HepG2 (cell line): Measurements from ENCODE around the gene SDC1. TPM values are rescaled to one million over a fixed set of nuclear protein-coding genes. Genes with fewer than 3 reads are reported as not detected.

ENCODE experiments used
- AHR ChIP-seq: IDR thresholded peaks from 2 replicates; pipeline ENCODE4 v1.6.1; 2018; ENCODE audit warnings: missing genetic modification reagents, missing compliant biosample characterization
- BORCS8-MEF2B ChIP-seq: sonication (generic); formaldehyde crosslinking; IDR thresholded peaks from 2 replicates; pipeline ENCODE4 v1.8.0; 2022; ENCODE audit warnings: mild to moderate bottlenecking, missing genetic modification reagents
- GTF2F1 ChIP-seq: fragments of 150-350 bp; IDR thresholded peaks from 2 replicates; pipeline ENCODE4 v1.6.1; 2014; ENCODE audit warnings: low read length
- IRF2 ChIP-seq: IDR thresholded peaks from 2 replicates; pipeline ENCODE4 v1.6.1; 2018; ENCODE audit warnings: missing genetic modification reagents, missing compliant biosample characterization
- ISX ChIP-seq: sonication (generic); formaldehyde crosslinking; conservative IDR thresholded peaks from 2 replicates; pipeline ENCODE4 v1.5.0; 2020; ENCODE audit warnings: missing genetic modification reagents
- KDM1A ChIP-seq: IDR thresholded peaks from 2 replicates; pipeline ENCODE4 v1.6.1; 2016; ENCODE audit warnings: missing compliant biosample characterization
- SETDB1 ChIP-seq: sonication (generic); formaldehyde crosslinking; IDR thresholded peaks from 2 replicates; pipeline ENCODE4 v1.5.1; 2020; ENCODE audit warnings: missing genetic modification reagents, mild to moderate bottlenecking, borderline replicate concordance
- ZNF557 ChIP-seq: sonication (generic); formaldehyde crosslinking; IDR thresholded peaks from 2 replicates; pipeline ENCODE4 v1.4.0; 2020; ENCODE audit warnings: missing genetic modification reagents
- ZNF737 ChIP-seq: sonication (generic); formaldehyde crosslinking; IDR thresholded peaks from 2 replicates; pipeline ENCODE4 v1.5.0; 2020; ENCODE audit warnings: missing genetic modification reagents, mild to moderate bottlenecking, borderline replicate concordance
- polyA plus RNA-seq, 8 experiments: library from polyadenylated mRNA; depleted of rRNA in 3 of 8; stranded (reverse) in 7 of 8; unstranded in 1 of 8; fragments of >200 nt; fragmentation: Illumina TruSeq in 4 of 8; extraction: Trizol in 4 of 8; gene quantifications; 2 replicates each; pipeline versions ENCODE4 v1.2.1 to v1.2.3, GENCODE V29; 2011 to 2016; ENCODE audit warnings: low read depth in 4 of 8, missing spikeins in 1 of 8, mixed read lengths in 1 of 8; ENCODE audit not compliant: insufficient read depth in 1 of 8
- total RNA-seq, 5 experiments: library from RNA; depleted of rRNA; stranded (reverse); fragments of >200 nt; fragmentation: Illumina TruSeq; extraction: Trizol; gene quantifications; 2 replicates each; pipeline ENCODE4 v1.2.3, GENCODE V29; 2016; ENCODE audit warnings: low read depth in 1 of 5
- TF ChIP-seq, protein P1 (sequence below): IDR thresholded peaks from 2 replicates; pipeline ENCODE4 v1.6.1; 2016; ENCODE audit warnings: control low read depth
- TF ChIP-seq, protein P2 (sequence below): sonication (generic); formaldehyde crosslinking; IDR thresholded peaks from 2 replicates; pipeline ENCODE4 v1.5.1; 2020; ENCODE audit warnings: mild to moderate bottlenecking, missing genetic modification reagents, moderate library complexity
- TF ChIP-seq, protein P3 (sequence below): sonication (generic); formaldehyde crosslinking; IDR thresholded peaks from 2 replicates; pipeline ENCODE4 v1.5.0; 2020; ENCODE audit warnings: mild to moderate bottlenecking, missing genetic modification reagents, borderline replicate concordance

The SDC1 gene
- total and polyA plus RNA-seq, 2 of the 13 experiments (the other 11 are each of a cell fraction or from before 2014, with no cell fraction given), result 108 to 119 TPM

DNA sequence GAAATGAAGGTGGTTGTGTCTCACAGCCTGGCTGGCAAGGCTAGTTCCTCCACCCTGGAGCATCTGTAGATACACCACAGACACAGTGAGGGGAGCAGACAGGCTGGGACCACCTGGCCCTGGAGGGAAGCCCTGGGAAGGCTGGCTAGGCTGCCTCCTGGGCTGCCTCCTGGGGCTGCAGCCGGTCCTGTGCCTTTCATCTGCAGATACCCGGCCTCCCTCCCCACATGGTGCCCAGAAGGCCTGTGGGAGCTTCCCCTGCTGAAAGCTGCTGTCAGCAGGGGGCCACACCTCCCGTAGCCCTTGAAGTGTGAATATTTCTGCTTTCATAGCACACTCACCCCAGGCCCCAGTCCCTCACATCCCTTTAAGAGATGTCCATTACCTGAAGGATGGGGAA is 37.6 kb downstream of the SDC1 start (continued):
- TF ChIP-seq, protein P1, sequence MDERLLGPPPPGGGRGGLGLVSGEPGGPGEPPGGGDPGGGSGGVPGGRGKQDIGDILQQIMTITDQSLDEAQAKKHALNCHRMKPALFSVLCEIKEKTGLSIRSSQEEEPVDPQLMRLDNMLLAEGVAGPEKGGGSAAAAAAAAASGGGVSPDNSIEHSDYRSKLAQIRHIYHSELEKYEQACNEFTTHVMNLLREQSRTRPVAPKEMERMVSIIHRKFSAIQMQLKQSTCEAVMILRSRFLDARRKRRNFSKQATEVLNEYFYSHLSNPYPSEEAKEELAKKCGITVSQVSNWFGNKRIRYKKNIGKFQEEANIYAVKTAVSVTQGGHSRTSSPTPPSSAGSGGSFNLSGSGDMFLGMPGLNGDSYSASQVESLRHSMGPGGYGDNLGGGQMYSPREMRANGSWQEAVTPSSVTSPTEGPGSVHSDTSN, result no peak
- TF ChIP-seq, protein P2, sequence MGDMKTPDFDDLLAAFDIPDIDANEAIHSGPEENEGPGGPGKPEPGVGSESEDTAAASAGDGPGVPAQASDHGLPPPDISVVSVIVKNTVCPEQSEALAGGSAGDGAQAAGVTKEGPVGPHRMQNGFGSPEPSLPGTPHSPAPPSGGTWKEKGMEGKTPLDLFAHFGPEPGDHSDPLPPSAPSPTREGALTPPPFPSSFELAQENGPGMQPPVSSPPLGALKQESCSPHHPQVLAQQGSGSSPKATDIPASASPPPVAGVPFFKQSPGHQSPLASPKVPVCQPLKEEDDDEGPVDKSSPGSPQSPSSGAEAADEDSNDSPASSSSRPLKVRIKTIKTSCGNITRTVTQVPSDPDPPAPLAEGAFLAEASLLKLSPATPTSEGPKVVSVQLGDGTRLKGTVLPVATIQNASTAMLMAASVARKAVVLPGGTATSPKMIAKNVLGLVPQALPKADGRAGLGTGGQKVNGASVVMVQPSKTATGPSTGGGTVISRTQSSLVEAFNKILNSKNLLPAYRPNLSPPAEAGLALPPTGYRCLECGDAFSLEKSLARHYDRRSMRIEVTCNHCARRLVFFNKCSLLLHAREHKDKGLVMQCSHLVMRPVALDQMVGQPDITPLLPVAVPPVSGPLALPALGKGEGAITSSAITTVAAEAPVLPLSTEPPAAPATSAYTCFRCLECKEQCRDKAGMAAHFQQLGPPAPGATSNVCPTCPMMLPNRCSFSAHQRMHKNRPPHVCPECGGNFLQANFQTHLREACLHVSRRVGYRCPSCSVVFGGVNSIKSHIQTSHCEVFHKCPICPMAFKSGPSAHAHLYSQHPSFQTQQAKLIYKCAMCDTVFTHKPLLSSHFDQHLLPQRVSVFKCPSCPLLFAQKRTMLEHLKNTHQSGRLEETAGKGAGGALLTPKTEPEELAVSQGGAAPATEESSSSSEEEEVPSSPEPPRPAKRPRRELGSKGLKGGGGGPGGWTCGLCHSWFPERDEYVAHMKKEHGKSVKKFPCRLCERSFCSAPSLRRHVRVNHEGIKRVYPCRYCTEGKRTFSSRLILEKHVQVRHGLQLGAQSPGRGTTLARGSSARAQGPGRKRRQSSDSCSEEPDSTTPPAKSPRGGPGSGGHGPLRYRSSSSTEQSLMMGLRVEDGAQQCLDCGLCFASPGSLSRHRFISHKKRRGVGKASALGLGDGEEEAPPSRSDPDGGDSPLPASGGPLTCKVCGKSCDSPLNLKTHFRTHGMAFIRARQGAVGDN (CRISPR knock-in tag), result peak; percentile 42; the same call in 1 of the 2 replicates
- TF ChIP-seq, protein P3, sequence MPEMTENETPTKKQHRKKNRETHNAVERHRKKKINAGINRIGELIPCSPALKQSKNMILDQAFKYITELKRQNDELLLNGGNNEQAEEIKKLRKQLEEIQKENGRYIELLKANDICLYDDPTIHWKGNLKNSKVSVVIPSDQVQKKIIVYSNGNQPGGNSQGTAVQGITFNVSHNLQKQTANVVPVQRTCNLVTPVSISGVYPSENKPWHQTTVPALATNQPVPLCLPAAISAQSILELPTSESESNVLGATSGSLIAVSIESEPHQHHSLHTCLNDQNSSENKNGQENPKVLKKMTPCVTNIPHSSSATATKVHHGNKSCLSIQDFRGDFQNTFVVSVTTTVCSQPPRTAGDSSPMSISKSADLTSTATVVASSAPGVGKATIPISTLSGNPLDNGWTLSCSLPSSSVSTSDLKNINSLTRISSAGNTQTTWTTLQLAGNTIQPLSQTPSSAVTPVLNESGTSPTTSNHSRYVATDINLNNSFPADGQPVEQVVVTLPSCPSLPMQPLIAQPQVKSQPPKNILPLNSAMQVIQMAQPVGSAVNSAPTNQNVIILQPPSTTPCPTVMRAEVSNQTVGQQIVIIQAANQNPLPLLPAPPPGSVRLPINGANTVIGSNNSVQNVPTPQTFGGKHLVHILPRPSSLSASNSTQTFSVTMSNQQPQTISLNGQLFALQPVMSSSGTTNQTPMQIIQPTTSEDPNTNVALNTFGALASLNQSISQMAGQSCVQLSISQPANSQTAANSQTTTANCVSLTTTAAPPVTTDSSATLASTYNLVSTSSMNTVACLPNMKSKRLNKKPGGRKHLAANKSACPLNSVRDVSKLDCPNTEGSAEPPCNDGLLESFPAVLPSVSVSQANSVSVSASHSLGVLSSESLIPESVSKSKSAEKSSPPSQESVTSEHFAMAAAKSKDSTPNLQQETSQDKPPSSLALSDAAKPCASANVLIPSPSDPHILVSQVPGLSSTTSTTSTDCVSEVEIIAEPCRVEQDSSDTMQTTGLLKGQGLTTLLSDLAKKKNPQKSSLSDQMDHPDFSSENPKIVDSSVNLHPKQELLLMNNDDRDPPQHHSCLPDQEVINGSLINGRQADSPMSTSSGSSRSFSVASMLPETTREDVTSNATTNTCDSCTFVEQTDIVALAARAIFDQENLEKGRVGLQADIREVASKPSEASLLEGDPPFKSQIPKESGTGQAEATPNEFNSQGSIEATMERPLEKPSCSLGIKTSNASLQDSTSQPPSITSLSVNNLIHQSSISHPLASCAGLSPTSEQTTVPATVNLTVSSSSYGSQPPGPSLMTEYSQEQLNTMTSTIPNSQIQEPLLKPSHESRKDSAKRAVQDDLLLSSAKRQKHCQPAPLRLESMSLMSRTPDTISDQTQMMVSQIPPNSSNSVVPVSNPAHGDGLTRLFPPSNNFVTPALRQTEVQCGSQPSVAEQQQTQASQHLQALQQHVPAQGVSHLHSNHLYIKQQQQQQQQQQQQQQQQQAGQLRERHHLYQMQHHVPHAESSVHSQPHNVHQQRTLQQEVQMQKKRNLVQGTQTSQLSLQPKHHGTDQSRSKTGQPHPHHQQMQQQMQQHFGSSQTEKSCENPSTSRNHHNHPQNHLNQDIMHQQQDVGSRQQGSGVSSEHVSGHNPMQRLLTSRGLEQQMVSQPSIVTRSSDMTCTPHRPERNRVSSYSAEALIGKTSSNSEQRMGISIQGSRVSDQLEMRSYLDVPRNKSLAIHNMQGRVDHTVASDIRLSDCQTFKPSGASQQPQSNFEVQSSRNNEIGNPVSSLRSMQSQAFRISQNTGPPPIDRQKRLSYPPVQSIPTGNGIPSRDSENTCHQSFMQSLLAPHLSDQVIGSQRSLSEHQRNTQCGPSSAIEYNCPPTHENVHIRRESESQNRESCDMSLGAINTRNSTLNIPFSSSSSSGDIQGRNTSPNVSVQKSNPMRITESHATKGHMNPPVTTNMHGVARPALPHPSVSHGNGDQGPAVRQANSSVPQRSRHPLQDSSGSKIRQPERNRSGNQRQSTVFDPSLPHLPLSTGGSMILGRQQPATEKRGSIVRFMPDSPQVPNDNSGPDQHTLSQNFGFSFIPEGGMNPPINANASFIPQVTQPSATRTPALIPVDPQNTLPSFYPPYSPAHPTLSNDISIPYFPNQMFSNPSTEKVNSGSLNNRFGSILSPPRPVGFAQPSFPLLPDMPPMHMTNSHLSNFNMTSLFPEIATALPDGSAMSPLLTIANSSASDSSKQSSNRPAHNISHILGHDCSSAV (CRISPR knock-in tag), result no peak
- TF ChIP-seq ZNF557 (CRISPR knock-in tag) (no peak), GTF2F1 (no peak), ZNF737 (CRISPR knock-in tag) (no peak), IRF2 (CRISPR knock-in tag) (no peak), SETDB1 (CRISPR knock-in tag) (no peak), KDM1A (CRISPR knock-in tag) (no peak), ISX (CRISPR knock-in tag) (no peak), BORCS8-MEF2B (CRISPR knock-in tag) (0 out of 2 replicates have a peak, but pooled peaks have one; percentile 13), AHR (CRISPR knock-in tag) (no peak)
